GM20000 (cell line): ENCODE results near the gene SH3GL1.

Source experiments
- DNase-seq: peaks from one replicate; pipeline ENCODE4 v3.0.0; 2012; ENCODE audit warnings: low spot score
- TF ChIP-seq, protein P1 (sequence below): IDR thresholded peaks from 2 replicates; pipeline ENCODE4 v1.5.1; 2012; ENCODE audit warnings: mild to moderate bottlenecking, control low read depth; ENCODE audit errors: extremely low read depth, missing control alignments

The SH3GL1 gene

DNA sequence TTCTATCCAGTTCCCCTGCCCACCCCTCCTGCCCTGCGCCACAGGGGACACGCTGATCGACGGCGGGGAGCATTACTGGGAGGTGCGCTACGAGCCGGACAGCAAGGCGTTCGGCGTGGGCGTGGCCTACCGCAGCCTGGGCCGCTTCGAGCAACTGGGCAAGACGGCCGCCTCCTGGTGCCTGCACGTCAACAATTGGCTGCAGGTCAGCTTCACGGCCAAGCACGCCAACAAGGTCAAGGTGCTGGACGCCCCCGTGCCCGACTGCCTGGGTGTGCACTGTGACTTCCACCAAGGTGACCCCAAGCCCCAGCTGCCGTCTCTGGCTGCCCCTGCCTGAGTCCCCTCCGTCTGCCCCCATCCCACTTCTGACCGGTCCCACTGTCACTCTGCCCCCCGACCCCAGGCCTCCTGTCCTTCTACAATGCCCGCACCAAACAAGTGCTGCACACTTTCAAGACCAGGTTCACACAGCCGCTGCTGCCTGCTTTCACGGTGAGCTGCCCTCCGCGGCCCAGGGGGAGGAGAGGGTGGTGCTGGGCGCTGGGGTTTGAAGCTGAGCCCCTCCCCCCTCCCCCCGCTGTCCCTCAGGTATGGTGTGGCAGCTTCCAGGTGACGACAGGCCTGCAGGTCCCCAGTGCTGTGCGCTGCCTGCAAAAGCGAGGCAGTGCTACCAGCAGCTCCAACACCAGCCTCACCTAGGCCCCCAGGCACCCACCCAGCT lies 77.2 kb downstream of the SH3GL1 start:
- DNase-seq, result no peak
- TF ChIP-seq, protein P1, sequence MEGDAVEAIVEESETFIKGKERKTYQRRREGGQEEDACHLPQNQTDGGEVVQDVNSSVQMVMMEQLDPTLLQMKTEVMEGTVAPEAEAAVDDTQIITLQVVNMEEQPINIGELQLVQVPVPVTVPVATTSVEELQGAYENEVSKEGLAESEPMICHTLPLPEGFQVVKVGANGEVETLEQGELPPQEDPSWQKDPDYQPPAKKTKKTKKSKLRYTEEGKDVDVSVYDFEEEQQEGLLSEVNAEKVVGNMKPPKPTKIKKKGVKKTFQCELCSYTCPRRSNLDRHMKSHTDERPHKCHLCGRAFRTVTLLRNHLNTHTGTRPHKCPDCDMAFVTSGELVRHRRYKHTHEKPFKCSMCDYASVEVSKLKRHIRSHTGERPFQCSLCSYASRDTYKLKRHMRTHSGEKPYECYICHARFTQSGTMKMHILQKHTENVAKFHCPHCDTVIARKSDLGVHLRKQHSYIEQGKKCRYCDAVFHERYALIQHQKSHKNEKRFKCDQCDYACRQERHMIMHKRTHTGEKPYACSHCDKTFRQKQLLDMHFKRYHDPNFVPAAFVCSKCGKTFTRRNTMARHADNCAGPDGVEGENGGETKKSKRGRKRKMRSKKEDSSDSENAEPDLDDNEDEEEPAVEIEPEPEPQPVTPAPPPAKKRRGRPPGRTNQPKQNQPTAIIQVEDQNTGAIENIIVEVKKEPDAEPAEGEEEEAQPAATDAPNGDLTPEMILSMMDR, result no peak

- TF ChIP-seq, protein P1, result no peak
- DNase-seq, result no peak
Observed at GRCh38 chr19:4320419-4320818, 79.9 kb downstream of the SH3GL1 start.

- TF ChIP-seq, protein P1, result no peak
- DNase-seq, result no peak
Observed at GRCh38 chr19:4319067-4319718, 81.2 kb downstream of the SH3GL1 start.

- TF ChIP-seq, protein P1, result no peak
- no peak for DNase-seq
Observed at GRCh38 chr19:4318460-4318859, 81.9 kb downstream of the SH3GL1 start.

DNA sequence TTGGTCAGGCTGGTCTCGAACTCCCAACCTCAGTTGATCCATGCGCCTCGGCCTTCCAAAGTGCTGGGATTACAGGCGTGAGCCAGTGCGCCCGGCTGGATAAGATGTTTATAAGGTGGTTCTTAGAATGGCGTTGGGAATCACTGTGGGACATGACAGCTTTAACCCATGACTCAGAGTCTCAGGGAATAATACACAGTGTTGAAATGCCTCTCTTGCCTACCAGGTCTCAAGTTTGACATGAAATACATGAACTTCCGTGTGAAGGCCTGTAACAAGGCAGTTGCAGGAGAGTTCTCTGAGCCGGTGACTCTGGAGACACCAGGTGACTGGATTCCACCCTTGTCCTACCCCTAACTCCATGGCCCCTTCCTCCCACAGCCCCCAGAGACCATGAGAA lies 83.4 kb downstream of the SH3GL1 start:
- DNase-seq, result no peak
- TF ChIP-seq, protein P1, result no peak

DNA sequence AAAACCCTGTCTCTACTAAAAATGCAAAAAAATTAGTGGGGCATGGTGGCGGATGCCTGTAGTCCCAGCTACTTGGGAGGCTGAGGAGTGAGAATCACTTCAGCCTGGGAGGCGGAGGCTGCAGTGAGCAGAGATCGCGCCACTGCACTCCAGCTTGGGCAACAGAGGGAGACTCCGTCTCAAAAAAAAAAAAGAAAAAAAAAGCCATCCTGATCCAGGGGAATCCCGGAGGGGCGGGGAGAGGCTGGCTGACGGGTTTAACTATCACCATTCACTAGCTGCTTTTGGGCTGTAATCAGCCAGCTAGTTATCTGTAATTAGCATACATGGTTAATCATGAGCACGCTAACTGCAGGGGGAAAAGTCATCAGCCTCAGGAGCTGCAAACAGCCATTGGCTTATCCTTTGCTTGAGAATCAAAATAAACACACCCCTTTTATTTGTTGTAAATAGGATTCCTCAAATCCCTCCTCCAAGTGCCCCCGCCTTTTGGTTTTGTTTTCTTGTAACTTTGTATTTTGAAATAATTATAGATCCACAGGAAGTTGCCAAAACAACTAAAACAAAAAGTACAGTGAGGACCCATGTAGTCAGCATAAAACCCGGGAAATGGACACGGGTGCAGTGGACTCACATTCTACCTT lies 86.4 kb downstream of the SH3GL1 start:
- TF ChIP-seq, protein P1, result no peak

More for the DNA sequence above, 86.4 kb downstream of the SH3GL1 start:
- DNase-seq, result no peak
